Vagina (tissue), 2 donors: ENCODE results near the gene HIPK2.

ENCODE experiments used
- POLR2A ChIP-seq, 2 donors: fragments of 450-650 bp; IDR thresholded peaks; one replicate each; pipeline ENCODE4 v1.6.1; 2017; ENCODE audit warnings: antibody characterized with exemption in 2 of 2, mild to moderate bottlenecking in 2 of 2, moderate library complexity in 2 of 2
- POLR2AphosphoS5 ChIP-seq, 2 donors: sonication (generic); formaldehyde crosslinking; IDR thresholded peaks; one replicate each; pipeline ENCODE4 v1.9.0; 2017; ENCODE audit warnings: antibody characterized with exemption in 2 of 2, mild to moderate bottlenecking in 2 of 2, low read depth in 1 of 2; ENCODE audit not compliant: insufficient read depth in 1 of 2
- TF ChIP-seq, protein P1 (sequence below), 3 experiments: fragments of 450-650 bp in 2 of 3; fragments of 200-600 bp in 1 of 3; sonication (generic) in 1 of 3; IDR thresholded peaks; one replicate each; pipeline ENCODE4 v1.5.1; 2017 to 2019; ENCODE audit warnings: antibody characterized with exemption in 3 of 3, mild to moderate bottlenecking in 2 of 3, moderate library complexity in 2 of 3

DNA sequence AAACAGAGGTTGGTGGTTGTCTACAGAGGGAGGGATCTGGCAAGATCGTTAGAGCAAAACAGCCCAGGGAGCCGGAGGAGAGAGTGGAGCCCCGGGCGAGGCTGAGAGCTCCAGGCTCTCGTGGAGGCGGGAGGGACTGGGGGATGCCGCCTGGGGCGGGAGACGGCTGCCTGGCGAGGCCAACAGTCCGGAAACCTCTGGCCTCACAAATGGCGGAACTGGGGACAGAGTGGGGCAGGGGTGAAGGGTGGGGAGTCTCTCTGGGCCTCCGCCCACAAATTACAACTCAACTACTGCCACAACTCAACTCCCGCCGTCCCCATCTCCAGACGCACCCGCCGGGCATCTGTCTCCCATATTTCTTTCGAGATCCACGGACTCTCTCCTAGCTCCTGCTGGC, 206.6 kb downstream of the HIPK2 start:
- TF ChIP-seq, protein P1, sequence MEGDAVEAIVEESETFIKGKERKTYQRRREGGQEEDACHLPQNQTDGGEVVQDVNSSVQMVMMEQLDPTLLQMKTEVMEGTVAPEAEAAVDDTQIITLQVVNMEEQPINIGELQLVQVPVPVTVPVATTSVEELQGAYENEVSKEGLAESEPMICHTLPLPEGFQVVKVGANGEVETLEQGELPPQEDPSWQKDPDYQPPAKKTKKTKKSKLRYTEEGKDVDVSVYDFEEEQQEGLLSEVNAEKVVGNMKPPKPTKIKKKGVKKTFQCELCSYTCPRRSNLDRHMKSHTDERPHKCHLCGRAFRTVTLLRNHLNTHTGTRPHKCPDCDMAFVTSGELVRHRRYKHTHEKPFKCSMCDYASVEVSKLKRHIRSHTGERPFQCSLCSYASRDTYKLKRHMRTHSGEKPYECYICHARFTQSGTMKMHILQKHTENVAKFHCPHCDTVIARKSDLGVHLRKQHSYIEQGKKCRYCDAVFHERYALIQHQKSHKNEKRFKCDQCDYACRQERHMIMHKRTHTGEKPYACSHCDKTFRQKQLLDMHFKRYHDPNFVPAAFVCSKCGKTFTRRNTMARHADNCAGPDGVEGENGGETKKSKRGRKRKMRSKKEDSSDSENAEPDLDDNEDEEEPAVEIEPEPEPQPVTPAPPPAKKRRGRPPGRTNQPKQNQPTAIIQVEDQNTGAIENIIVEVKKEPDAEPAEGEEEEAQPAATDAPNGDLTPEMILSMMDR (IDR thresholded peaks at IDR 0.05), result no peak
- no peak for TF ChIP-seq POLR2A (IDR thresholded peaks at IDR 0.05)
- TF ChIP-seq POLR2AphosphoS5 (IDR thresholded peaks at IDR 0.05; ENCODE audit: insufficient read depth in 1 of 2, low read depth in 1 of 2), result no peak
